Rectal smooth muscle tissue (tissue), 1 donor: ENCODE measurements around the gene SNRNP40.

ENCODE experiments used
- H3K27ac ChIP-seq: one replicate; pipeline ENCODE4 v1.7.0; 2013; ENCODE audit warnings: low read depth, low read length, inconsistent platforms
- H3K27me3 ChIP-seq: one replicate; pipeline ENCODE4 v1.7.0; 2013; ENCODE audit warnings: low read length; ENCODE audit not compliant: control insufficient read depth, insufficient read depth
- H3K36me3 ChIP-seq: one replicate; pipeline ENCODE4 v1.7.0; 2013; ENCODE audit warnings: low read length; ENCODE audit not compliant: control insufficient read depth, insufficient read depth
- H3K4me1 ChIP-seq: one replicate; pipeline ENCODE4 v1.7.0; 2013; ENCODE audit warnings: low read length; ENCODE audit not compliant: control insufficient read depth, insufficient read depth
- H3K4me3 ChIP-seq: one replicate; pipeline ENCODE4 v1.7.0; 2013; ENCODE audit warnings: low read length
- H3K9ac ChIP-seq: one replicate; pipeline ENCODE4 v1.7.0; 2013; ENCODE audit warnings: low read length

Gene SNRNP40

DNA sequence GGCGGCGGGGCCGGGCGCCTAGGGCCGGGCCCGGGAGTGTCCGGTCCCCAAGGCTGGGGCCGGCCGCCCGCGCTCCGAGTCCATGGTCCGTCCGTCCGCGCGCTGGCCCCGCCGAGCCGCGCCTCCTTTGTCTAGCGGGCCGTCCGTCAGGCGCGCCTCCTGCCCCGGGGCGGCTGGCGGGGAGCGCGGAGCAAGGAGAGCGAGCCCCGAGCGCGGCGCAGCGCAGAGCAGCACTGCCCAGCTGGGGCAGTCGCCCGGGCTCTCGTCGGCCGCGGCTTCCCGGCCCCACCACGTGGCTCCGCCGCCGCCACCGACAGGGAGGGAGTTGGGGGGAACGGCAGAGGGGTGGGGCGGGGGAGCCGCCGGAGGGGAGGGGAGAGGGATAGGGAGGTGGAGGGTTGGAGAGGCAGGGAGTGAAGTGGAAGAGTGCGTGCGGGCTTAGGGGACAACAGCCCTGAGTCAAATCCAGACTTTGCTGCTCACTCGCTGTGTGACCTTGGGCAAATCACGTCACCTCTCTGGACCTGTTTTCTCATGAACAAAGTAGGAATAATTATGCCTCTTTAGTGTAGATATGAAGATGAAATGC lies 56.8 kb downstream of the SNRNP40 start, which contains the start of gene NKAIN1:
TSS of gene NKAIN1 (minus strand) at position 235 of the 589 bp plus-strand sequence. CDS start 340 bp downstream, outside the sequence.
- no peaks in the 10 kb centered on the region for H3K4me1 ChIP-seq
- H3K27ac ChIP-seq: no peak within 1 kb of the TSS
- H3K36me3 ChIP-seq: no peaks in the 10 kb centered on the region
- H3K27me3 ChIP-seq: peaks cover 12% of the 10 kb centered on the region
- peak within 1 kb of the TSS; percentile 39 for H3K4me3 ChIP-seq
- no peak within 1 kb of the TSS for H3K9ac ChIP-seq

DNA sequence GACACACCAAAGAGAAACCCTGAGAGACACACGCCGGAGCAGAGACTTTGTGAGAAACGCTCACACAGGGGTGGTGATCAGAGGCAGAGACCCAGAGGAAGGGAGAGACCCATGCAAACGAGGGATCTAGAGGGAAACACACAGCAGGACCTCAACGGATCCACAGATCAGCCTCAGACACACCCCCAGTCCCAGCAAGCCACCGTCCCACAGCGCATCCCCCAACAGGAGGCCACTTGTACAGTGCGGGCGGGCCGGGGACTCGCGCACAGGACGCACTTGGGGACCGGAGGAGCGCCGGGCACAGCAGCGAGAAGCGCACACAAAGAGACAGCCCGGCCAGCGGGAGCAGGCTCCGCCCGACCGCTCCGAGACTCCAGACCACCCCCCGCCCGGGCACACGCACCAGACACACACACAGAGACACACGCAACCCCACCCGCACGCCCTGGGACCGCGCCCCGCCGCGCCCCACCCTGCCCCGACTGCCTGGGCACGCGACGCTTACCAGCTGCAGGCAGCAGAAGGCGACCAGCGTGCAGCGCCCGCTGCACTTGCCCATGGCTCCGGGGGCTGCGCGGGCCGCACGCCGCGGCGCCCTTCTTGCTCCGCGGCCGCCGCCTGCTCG lies 57.5 kb downstream of the SNRNP40 start:
- Histone ChIP-seq H3K9ac (no peak overlapping the region), H3K36me3 (no peaks in the 10 kb centered on the region), H3K4me1 (no peaks in the 10 kb centered on the region), H3K27ac (no peak overlapping the region), H3K27me3 (peaks cover 18% of the 10 kb centered on the region), H3K4me3 (peak overlapping the region; percentile 39)

DNA sequence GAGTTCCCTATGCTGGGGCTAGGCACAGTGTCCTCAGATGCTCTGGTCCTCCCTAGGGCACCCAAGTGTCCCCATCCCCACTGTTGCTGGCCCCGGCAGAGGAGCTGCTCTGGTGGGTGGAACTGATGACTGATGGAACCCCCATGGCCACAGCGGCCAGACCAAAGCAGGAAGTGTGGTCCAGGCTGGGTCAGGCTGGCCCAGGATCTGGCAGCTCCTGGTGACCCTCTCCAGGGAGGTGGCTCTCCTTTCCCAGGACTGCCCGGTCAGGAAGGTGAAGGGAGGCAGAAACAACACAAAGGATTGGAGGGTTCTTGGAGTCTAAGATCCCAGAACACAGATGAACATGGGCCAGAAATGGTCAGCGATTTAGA lies 58.0 kb downstream of the SNRNP40 start:
- Histone ChIP-seq H3K27me3 (peaks cover 18% of the 10 kb centered on the region), H3K27ac (no peak overlapping the region), H3K4me1 (no peaks in the 10 kb centered on the region), H3K9ac (no peak overlapping the region), H3K36me3 (no peaks in the 10 kb centered on the region), H3K4me3 (no peak overlapping the region)

DNA sequence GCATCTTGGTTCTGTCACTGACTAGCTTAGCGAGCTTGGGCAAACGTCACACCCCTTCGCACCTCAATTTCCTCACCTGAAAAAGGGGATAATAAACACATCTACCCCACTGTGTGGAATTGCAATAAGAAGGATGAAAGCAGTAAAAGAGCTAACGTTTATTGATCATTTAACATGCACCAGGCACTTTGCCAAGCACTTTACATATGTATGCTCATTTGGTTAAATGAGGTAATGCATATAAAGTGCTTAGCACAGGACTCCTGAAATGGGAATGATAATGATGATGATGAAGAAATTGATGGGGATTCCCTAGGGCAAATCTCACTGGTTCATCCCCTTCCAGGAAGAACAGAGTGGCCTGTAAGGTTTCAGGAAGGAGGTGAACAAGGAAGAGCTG lies 61.7 kb downstream of the SNRNP40 start:
- H3K4me3 ChIP-seq: no peak overlapping the region
- H3K27ac ChIP-seq: no peak overlapping the region
- H3K36me3 ChIP-seq: no peaks in the 10 kb centered on the region
- H3K9ac ChIP-seq: no peak overlapping the region
- H3K27me3 ChIP-seq: peaks cover 18% of the 10 kb centered on the region
- no peaks in the 10 kb centered on the region for H3K4me1 ChIP-seq

DNA sequence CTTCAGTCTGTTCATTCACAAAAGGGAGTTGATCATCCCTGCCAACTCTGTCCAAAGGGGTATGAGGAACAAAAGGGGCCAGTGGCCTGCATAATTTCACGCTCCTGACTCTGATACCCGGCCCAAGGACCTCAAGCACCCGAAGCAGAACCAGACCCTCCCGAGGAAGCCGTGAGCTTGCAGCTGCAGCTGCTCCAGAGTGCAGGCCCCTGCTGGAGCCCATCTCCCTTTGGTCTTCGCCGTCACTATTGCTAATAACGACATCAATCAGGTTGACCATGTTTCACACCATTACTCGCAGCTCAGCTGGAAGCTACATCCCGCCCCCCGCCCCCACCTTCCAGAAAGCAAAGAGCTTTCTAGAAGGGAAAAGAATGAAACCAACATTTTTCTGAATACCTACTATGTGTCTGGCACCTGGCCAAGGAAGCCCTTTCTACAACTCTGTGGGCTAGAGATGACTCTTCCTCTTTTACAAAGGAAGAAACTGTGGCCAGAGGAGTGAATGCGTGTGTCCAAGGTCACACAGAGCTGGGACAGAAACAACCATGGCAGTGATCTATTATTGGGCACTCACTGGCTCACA lies 62.4 kb downstream of the SNRNP40 start:
- peaks cover 18% of the 10 kb centered on the region for H3K27me3 ChIP-seq

DNA sequence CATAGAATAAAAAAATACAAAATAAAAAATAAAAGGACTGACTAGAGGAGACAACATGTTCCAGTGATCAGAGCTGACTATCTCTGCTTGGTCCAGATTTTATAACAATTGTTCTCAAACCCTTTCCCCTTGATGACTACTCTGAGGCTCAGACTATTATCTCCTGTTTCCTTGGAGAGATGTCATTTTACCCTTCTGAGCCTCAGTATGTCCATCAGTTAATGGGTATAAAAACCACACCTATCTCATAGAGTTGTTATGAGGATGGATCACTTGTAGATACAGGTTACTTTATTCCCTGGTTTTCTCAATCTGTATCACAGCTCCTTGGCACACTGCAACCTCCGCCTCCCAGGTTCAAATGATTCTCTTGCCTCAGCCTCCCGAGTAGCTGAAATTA lies 63.9 kb downstream of the SNRNP40 start:
- Histone ChIP-seq H3K9ac (no peak overlapping the region), H3K4me1 (no peaks in the 10 kb centered on the region), H3K27ac (no peak overlapping the region), H3K36me3 (no peaks in the 10 kb centered on the region), H3K27me3 (peaks cover 6% of the 10 kb centered on the region), H3K4me3 (no peak overlapping the region)

More for the DNA sequence above, 62.4 kb downstream of the SNRNP40 start:
- H3K9ac ChIP-seq: no peak overlapping the region
- H3K4me3 ChIP-seq: no peak overlapping the region
- H3K27ac ChIP-seq: no peak overlapping the region
- H3K36me3 ChIP-seq: no peaks in the 10 kb centered on the region
- H3K4me1 ChIP-seq: no peaks in the 10 kb centered on the region

DNA sequence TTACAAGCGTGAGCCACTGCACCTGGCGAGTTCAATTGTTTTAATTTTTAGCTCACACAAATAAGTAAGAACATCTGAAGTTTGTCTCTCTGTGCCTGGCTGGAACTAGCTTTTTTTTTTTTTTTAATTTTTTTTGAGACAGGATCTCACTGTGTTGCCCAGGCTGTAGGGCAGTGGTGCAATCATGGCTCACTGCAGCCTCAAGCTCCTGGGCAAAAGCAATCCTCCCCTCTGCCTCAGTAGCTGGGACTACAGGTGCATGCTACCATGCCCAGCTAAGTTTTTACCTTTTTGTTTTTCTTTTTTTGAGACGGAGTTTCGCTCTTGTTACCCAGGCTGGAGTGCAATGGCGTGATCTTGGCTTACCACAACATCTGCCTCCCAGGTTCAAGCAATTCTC lies 64.8 kb downstream of the SNRNP40 start:
- Histone ChIP-seq H3K9ac (no peak overlapping the region), H3K27ac (no peak overlapping the region), H3K4me1 (no peaks in the 10 kb centered on the region), H3K27me3 (peaks cover 6% of the 10 kb centered on the region), H3K36me3 (no peaks in the 10 kb centered on the region), H3K4me3 (no peak overlapping the region)

DNA sequence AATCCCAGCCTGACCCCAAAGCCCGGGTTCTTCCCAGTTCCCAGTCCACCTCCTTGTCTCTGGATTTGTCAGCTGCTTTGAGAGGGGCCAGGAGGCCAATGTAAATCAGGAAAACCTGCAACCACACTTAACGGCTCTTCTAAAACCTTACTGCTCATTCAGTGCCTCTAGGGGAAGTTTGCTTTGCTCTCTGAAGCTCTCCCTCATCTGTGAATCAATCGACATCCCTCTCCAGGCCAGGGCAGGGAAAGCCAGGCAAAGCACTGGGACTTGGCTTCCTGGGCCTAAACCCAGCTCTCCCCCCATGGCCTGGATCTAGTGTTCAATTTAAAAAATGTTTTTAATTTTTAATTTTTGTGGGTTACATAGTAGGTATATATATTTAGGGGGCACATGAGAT lies 66.2 kb downstream of the SNRNP40 start:
- Histone ChIP-seq H3K9ac (no peak overlapping the region), H3K4me1 (no peaks in the 10 kb centered on the region), H3K27ac (no peak overlapping the region), H3K27me3 (peaks cover 6% of the 10 kb centered on the region), H3K36me3 (no peaks in the 10 kb centered on the region), H3K4me3 (no peak overlapping the region)

DNA sequence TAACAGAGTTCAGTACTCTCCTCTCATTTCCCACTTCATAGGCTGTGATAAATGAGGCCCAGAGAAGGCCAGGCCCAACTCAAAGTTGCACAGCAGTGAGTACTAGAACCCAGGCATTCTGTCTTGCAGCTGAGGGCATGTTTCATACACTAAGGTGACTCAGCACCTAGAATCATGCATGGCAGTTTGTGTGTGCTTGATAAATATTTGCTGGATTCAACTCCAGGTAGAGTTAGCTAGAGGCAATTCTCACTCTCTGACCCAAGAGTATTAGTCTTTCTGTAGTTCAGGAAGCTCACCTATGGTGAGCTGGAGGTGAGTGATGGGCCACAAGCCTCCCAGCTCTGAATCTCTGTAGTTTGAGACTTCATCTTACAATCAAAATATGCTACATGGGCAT lies 67.6 kb downstream of the SNRNP40 start:
- Histone ChIP-seq H3K4me1 (no peaks in the 10 kb centered on the region), H3K4me3 (no peak overlapping the region), H3K27me3 (no peaks in the 10 kb centered on the region), H3K9ac (no peak overlapping the region), H3K27ac (no peak overlapping the region), H3K36me3 (no peaks in the 10 kb centered on the region)

DNA sequence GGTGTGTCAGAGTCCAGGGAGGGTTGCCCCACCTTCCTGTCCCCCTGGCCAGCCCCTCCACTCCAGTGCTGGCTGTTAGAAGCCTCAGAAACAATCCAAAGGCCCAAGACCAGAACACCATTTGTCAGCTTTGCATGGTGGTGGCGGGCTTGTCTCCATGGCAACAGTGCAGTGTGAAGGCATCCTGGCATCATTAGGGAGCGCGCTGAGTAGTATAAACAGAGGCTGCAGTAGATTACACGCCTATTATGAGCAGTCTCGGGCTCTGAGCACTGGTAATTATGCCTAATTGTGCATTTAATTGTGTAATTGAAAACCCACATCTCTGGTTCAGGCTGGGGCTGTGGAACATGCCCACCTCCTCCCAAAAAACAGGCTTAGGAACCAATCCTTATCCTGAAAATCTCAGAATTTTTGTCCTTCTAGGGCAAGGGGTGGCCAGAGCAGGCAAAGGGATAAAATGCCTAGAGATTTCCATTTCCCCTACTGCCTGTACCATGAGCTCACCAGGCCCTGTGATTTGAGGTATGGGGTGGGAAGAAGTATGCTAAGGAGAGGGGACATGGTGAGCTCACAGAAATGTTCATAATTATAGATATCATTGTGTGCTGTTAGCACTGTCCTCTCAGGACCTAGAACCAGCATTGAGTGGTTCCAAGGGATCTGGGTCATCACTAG lies 68.6 kb downstream of the SNRNP40 start:
- no peaks in the 10 kb centered on the region for H3K36me3 ChIP-seq
- H3K9ac ChIP-seq: no peak overlapping the region
- no peak overlapping the region for H3K27ac ChIP-seq
- no peaks in the 10 kb centered on the region for H3K4me1 ChIP-seq
- H3K27me3 ChIP-seq: no peaks in the 10 kb centered on the region
- H3K4me3 ChIP-seq: no peak overlapping the region

DNA sequence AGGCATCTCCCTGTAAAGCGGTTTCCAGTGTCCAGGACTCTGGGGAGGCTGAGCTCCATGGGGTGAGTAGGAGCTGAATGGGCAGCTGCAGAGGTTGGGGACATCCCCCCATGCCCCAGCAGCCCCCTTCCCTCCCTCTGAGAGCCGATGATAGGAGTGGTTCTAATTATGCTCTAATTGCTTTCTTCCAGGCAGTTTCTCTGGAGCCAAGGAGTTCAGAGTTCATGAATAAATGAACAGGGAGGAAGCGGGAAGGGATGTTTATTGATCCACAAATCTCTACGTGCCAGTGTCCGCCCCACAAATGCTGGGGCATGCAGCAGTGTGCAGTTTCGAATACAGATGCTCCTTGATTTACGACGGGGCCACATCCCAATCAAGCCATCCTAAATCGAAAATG lies 72.5 kb downstream of the SNRNP40 start:
- no peaks in the 10 kb centered on the region for H3K4me1 ChIP-seq
- H3K4me3 ChIP-seq: no peak overlapping the region
- no peaks in the 10 kb centered on the region for H3K36me3 ChIP-seq
- H3K27ac ChIP-seq: no peak overlapping the region
- H3K27me3 ChIP-seq: peaks cover 2% of the 10 kb centered on the region
- no peak overlapping the region for H3K9ac ChIP-seq

DNA sequence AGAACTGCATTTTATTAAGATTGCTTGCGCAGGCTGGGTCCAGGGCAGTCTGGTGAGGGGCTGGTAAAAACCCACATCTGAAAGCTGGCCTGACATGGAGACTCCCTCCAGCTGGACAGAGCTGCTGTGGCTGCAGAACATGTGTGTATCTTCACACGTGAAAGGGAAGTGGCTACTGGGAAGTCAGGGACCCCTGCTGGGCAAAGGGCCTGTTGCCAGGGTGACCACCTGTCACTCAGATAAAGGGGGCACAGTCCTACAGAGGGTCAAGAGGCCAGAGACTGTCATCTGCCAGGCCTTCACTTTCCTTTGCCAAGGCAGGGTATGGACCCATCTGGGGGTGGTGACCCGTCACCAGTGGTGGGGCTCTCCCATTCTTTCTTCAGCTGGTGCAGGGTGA lies 74.4 kb downstream of the SNRNP40 start:
- Histone ChIP-seq H3K27ac (no peak overlapping the region), H3K9ac (no peak overlapping the region), H3K27me3 (peaks cover 2% of the 10 kb centered on the region), H3K4me1 (no peaks in the 10 kb centered on the region), H3K36me3 (no peaks in the 10 kb centered on the region), H3K4me3 (no peak overlapping the region)
